Mesenchymal stem cell (in vitro differentiated cells and primary cell): ENCODE measurements around the gene ISOC2.

ENCODE experiments used
- DNase-seq: peaks from one replicate; pipeline ENCODE4 v3.0.0-alpha.2; 2013
- H2AFZ ChIP-seq: one replicate; pipeline ENCODE4 v1.6.1; 2013; ENCODE audit warnings: low read depth, mild to moderate bottlenecking, control low read depth, inconsistent platforms, low read length, moderate library complexity
- H2AK5ac ChIP-seq: 2 replicates; pipeline ENCODE4 v1.6.1; 2013; ENCODE audit warnings: low read length, moderate library complexity, mild to moderate bottlenecking, inconsistent platforms; ENCODE audit not compliant: severe bottlenecking
- H2BK120ac ChIP-seq: one replicate; pipeline ENCODE4 v1.6.1; 2013; ENCODE audit warnings: low read depth, mild to moderate bottlenecking, inconsistent platforms, low read length, moderate library complexity
- H2BK12ac ChIP-seq, 2 experiments: one replicate each; pipeline ENCODE4 v1.6.1; 2013; ENCODE audit warnings: inconsistent platforms in 2 of 2, low read length in 2 of 2, mild to moderate bottlenecking in 2 of 2, moderate library complexity in 2 of 2, control low read depth in 1 of 2
- H2BK15ac ChIP-seq: one replicate; pipeline ENCODE4 v1.6.1; 2013; ENCODE audit warnings: mild to moderate bottlenecking, low read depth, inconsistent platforms; ENCODE audit not compliant: poor library complexity, severe bottlenecking
- H2BK5ac ChIP-seq: 2 replicates; pipeline ENCODE4 v1.6.1; 2013; ENCODE audit warnings: low read depth, mild to moderate bottlenecking, low read length, control low read depth, inconsistent platforms; ENCODE audit not compliant: poor library complexity, severe bottlenecking
- H3K14ac ChIP-seq, 2 experiments: one replicate each; pipeline ENCODE4 v1.6.1; 2013; ENCODE audit warnings: inconsistent platforms in 2 of 2, low read length in 2 of 2, control low read depth in 1 of 2, mild to moderate bottlenecking in 1 of 2, moderate library complexity in 1 of 2
- H3K18ac ChIP-seq, 2 experiments: one replicate each; pipeline ENCODE4 v1.6.1; 2013; ENCODE audit warnings: inconsistent platforms in 2 of 2, low read length in 2 of 2, control low read depth in 1 of 2, low read depth in 1 of 2, mild to moderate bottlenecking in 1 of 2
- H3K23ac ChIP-seq, 2 experiments: one replicate each; pipeline ENCODE4 v1.6.1; 2013; ENCODE audit warnings: inconsistent platforms in 2 of 2, low read length in 2 of 2, mild to moderate bottlenecking in 2 of 2, moderate library complexity in 2 of 2, control low read depth in 1 of 2
- H3K27ac ChIP-seq: 2 replicates; pipeline ENCODE4 v1.5.1; 2013; ENCODE audit warnings: mild to moderate bottlenecking, moderate library complexity, low read length, control low read depth, inconsistent platforms; ENCODE audit not compliant: poor library complexity, severe bottlenecking
- H3K27me3 ChIP-seq, 2 experiments: 2 replicates each; pipeline versions ENCODE4 v1.6.1 to v1.7.0; 2013; ENCODE audit warnings: low read length in 2 of 2, mild to moderate bottlenecking in 2 of 2, moderate library complexity in 2 of 2, control low read depth in 1 of 2, inconsistent platforms in 1 of 2; ENCODE audit not compliant: control insufficient read depth in 1 of 2, insufficient read depth in 1 of 2
- H3K36me3 ChIP-seq, 2 experiments: 2 replicates each; pipeline versions ENCODE4 v1.6.1 to v1.7.0; 2013; ENCODE audit warnings: low read length in 2 of 2, control low read depth in 1 of 2, inconsistent platforms in 1 of 2, low read depth in 1 of 2, mild to moderate bottlenecking in 1 of 2; ENCODE audit not compliant: insufficient read depth in 2 of 2, control insufficient read depth in 1 of 2
- H3K4ac ChIP-seq, 2 experiments: one replicate each; pipeline ENCODE4 v1.6.1; 2013; ENCODE audit warnings: inconsistent platforms in 2 of 2, low read length in 2 of 2, mild to moderate bottlenecking in 2 of 2, moderate library complexity in 2 of 2, control low read depth in 1 of 2, low read depth in 1 of 2
- H3K4me1 ChIP-seq: 2 replicates; pipeline ENCODE4 v1.6.1; 2013; ENCODE audit warnings: low read depth, low read length, control low read depth; ENCODE audit not compliant: control insufficient read depth, insufficient read depth
- H3K4me2 ChIP-seq: 2 replicates; pipeline ENCODE4 v1.6.1; 2013; ENCODE audit warnings: low read length, mild to moderate bottlenecking, inconsistent platforms; ENCODE audit not compliant: poor library complexity, severe bottlenecking
- H3K4me3 ChIP-seq, 2 experiments: 2 replicates each; pipeline versions ENCODE4 v1.5.1 to v1.7.0; 2013; ENCODE audit warnings: low read length in 2 of 2, mild to moderate bottlenecking in 2 of 2, control low read depth in 1 of 2, low read depth in 1 of 2; ENCODE audit not compliant: insufficient read depth in 1 of 2
- H3K79me1 ChIP-seq: replicated peaks from 2 replicates; pipeline ENCODE4 v1.6.1; 2013; ENCODE audit warnings: mild to moderate bottlenecking, control low read depth, low read length, inconsistent platforms; ENCODE audit not compliant: poor library complexity, severe bottlenecking
- H3K9ac ChIP-seq: 2 replicates; pipeline ENCODE4 v1.7.0; 2013; ENCODE audit warnings: mild to moderate bottlenecking, low read length, moderate library complexity
- H3K9me3 ChIP-seq: 2 replicates; pipeline ENCODE4 v1.7.0; 2013; ENCODE audit warnings: mild to moderate bottlenecking, low read length; ENCODE audit not compliant: control insufficient read depth
- H4K8ac ChIP-seq: one replicate; pipeline ENCODE4 v1.6.1; 2013; ENCODE audit warnings: inconsistent platforms, mild to moderate bottlenecking, low read length, moderate library complexity
- H4K91ac ChIP-seq: one replicate; pipeline ENCODE4 v1.6.1; 2013; ENCODE audit warnings: mild to moderate bottlenecking, low read length, inconsistent platforms
- WGBS: methylation state at CpG from one replicate; pipeline ENCODE4 v1.1.7; 2013; ENCODE audit warnings: mixed read lengths; 5-methylcytosine and 5-hydroxymethylcytosine counted together

Gene ISOC2

DNA sequence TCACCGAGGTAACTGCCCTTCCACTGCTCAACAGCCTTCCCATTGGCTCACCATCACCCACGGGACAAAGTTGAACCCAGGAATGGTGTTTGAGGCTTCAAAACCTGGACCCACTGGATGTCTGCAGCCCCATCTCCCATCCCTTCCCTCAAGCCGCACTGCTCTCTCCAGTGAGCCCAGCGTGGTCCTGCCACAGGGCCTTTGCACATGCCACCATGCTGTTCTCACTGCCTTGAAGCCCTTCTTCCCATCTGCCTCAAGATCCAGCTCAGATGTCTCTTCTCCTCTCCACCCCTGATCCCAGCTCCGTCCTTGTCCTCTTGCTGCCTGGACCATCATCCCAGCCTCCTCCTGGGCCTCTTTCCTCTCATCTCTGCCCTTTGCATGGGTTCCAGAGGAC, 22.4 kb downstream of the ISOC2 start:
- Histone ChIP-seq H3K9ac (no peak overlapping the region), H4K8ac (no peak overlapping the region), H3K4me2 (no peak overlapping the region), H2BK12ac (no peak overlapping the region), H3K14ac (no peak overlapping the region), H3K27ac (no peak overlapping the region), H3K79me1 (no peaks in the 10 kb centered on the region), H2AFZ (no peak overlapping the region), H2BK120ac (no peak overlapping the region), H3K4me3 (no peak overlapping the region), H2BK5ac (no peak overlapping the region), H4K91ac (no peak overlapping the region), H3K36me3 (peaks cover 0 to 2% of the 10 kb centered on the region in 2 experiments), H3K18ac (no peak overlapping the region), H3K27me3 (peaks cover 51 to 68% of the 10 kb centered on the region in 2 experiments), H3K4me1 (peaks cover 22% of the 10 kb centered on the region), H2BK15ac (no peak overlapping the region), H3K9me3 (no peaks in the 10 kb centered on the region), H3K23ac (no peak overlapping the region), H3K4ac (no peak overlapping the region), H2AK5ac (no peak overlapping the region)
- WGBS: 57% methylated on average over 5 of the region's 5 CpGs
- DNase-seq: no peak

DNA sequence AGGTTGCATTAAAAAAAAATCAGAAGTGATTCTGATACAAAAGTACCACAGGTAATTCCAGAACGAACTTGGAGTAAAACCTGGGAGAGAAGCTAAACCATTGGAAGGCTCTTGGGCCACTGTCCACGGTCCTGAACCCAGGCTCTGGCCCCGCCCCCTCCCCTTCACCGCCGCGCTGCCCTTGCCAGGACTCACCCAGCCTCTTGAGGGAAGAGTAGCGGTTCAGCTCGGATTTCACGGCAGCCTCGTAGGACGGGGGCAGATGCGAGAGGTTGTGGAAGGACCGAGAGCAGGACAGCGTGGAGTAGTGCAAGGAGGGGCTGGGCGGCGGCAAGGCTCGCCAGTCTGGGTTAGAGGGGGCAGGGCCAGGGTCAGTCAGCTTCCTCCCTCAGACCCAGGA, 24.0 kb downstream of the ISOC2 start:
- Histone ChIP-seq H3K9ac (no peak overlapping the region), H2BK15ac (no peak overlapping the region)
- under 1% methylated on average over 13 of the region's 17 CpGs for WGBS

DNA sequence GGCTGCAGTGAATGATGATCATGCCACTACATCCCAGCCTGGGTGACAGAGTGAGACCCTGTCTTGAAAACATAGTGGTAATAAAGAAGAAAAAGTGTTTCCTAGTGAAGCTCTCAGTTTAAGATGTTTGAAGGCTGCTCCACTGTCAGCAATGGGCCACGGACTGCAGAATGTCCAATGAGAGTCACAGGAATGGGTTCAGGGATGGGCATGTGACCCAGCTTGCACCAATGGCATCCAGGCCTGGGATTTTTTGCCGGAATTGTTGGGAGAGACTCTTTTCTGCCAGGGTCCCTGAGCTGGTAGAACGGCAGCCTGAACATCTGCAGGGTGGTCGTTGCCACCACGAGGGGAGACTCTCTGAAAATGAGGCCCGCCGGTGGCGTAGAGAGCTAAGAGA, 24.6 kb downstream of the ISOC2 start:
- H2AFZ ChIP-seq: no peak overlapping the region
- H3K4me1 ChIP-seq: peaks cover 11% of the 10 kb centered on the region
- WGBS: 54% methylated on average over 8 of the region's 8 CpGs

More for the DNA sequence above, 24.0 kb downstream of the ISOC2 start:
- Histone ChIP-seq H3K4me3 (no peak overlapping the region), H3K27me3 (peaks cover 39 to 73% of the 10 kb centered on the region in 2 experiments), H3K27ac (no peak overlapping the region), H3K9me3 (peaks cover 1% of the 10 kb centered on the region), H3K14ac (no peak overlapping the region), H3K18ac (no peak overlapping the region), H2AFZ (no peak overlapping the region), H3K79me1 (no peaks in the 10 kb centered on the region), H2AK5ac (no peak overlapping the region), H3K4ac (no peak overlapping the region), H4K91ac (no peak overlapping the region), H3K23ac (no peak overlapping the region), H4K8ac (no peak overlapping the region), H3K4me1 (peaks cover 17% of the 10 kb centered on the region), H2BK12ac (no peak overlapping the region), H2BK5ac (no peak overlapping the region), H2BK120ac (no peak overlapping the region), H3K4me2 (no peak overlapping the region), H3K36me3 (peaks cover 0 to 2% of the 10 kb centered on the region in 2 experiments)
- peak; percentile 70 for DNase-seq

DNA sequence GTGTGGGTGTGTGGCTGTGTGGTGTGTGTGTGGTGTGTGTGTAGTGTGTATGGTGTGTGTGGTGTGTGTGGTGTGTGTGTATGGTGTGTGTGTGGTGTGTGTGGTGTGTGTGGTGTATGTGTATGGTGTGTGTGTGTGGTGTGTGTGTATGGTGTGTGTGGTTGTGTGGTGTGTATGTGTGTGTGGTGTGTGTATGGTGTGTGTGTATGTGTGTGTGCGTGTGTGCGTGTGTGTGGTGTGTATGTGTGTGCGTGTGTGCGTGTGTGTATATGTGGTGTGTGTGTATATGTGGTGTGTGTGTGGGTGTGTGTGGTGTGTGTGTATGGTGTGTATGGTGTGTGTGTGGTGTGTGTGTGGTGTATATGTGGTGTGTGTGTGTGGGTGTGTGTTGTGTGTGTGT, 26.4 kb downstream of the ISOC2 start:
- H3K23ac ChIP-seq: no peak overlapping the region
- peaks cover 19 to 71% of the 10 kb centered on the region in 2 experiments for H3K27me3 ChIP-seq
- DNase-seq: no peak
- H3K27ac ChIP-seq: no peak overlapping the region
- H2BK120ac ChIP-seq: no peak overlapping the region
- WGBS: 95% methylated on average over 4 of the region's 4 CpGs
- no peaks in the 10 kb centered on the region for H3K36me3 ChIP-seq
- H3K9me3 ChIP-seq: peaks cover 5% of the 10 kb centered on the region
- H4K8ac ChIP-seq: no peak overlapping the region
- H2BK5ac ChIP-seq: no peak overlapping the region
- H3K4me1 ChIP-seq: peaks cover 9% of the 10 kb centered on the region
- no peak overlapping the region for H2BK12ac ChIP-seq
- H2BK15ac ChIP-seq: no peak overlapping the region
- peak overlapping the region; percentile 43 for H4K91ac ChIP-seq
- no peak overlapping the region for H2AFZ ChIP-seq
- no peak overlapping the region for H3K4ac ChIP-seq
- no peak overlapping the region for H3K4me3 ChIP-seq
- no peak overlapping the region for H3K4me2 ChIP-seq
- no peak overlapping the region for H3K9ac ChIP-seq
- H3K14ac ChIP-seq: no peak overlapping the region
- no peaks in the 10 kb centered on the region for H3K79me1 ChIP-seq
- H3K18ac ChIP-seq: no peak overlapping the region
- H2AK5ac ChIP-seq: no peak overlapping the region

More for the DNA sequence above, 24.6 kb downstream of the ISOC2 start:
- Histone ChIP-seq H2BK15ac (no peak overlapping the region), H4K91ac (no peak overlapping the region), H2BK12ac (no peak overlapping the region), H3K79me1 (no peaks in the 10 kb centered on the region), H3K27me3 (peaks cover 37 to 76% of the 10 kb centered on the region in 2 experiments), H3K18ac (no peak overlapping the region), H4K8ac (no peak overlapping the region), H3K4me2 (no peak overlapping the region), H3K14ac (no peak overlapping the region), H3K4ac (no peak overlapping the region), H3K23ac (no peak overlapping the region), H3K27ac (no peak overlapping the region), H3K4me3 (no peak overlapping the region), H3K9me3 (peaks cover 5% of the 10 kb centered on the region), H3K36me3 (peaks cover 0 to under 1% of the 10 kb centered on the region in 2 experiments), H3K9ac (no peak overlapping the region), H2AK5ac (no peak overlapping the region), H2BK5ac (no peak overlapping the region), H2BK120ac (no peak overlapping the region)
- DNase-seq: no peak
